ENCODE measurements around the gene HPS4.

HPS4 gene

GRCh38 chr22:26516503-26516902, 32.9 kb upstream of the HPS4 start:
- no peak for DNase-seq
- no peak overlapping the region for H3K4me3 ChIP-seq (ENCODE audit: low read depth, low read length)
- H3K36me3 ChIP-seq = no peaks in the 10 kb centered on the region
- no peak overlapping the region for H3K27ac ChIP-seq
- no peaks in the 10 kb centered on the region for H3K9me3 ChIP-seq (ENCODE audit: severe bottlenecking)
- no peak for TF ChIP-seq CTCF (IDR thresholded peaks at IDR 0.05; ENCODE audit: low read depth, low read length)
- no peaks in the 10 kb centered on the region for H3K27me3 ChIP-seq (ENCODE audit: insufficient read depth, low read depth, severe bottlenecking)

- Histone ChIP-seq H3K4me3 (ENCODE audit: low read depth, low read length) (no peak overlapping the region), H3K9me3 (ENCODE audit: severe bottlenecking) (no peaks in the 10 kb centered on the region), H3K27me3 (ENCODE audit: insufficient read depth, low read depth, severe bottlenecking) (no peaks in the 10 kb centered on the region), H3K36me3 (no peaks in the 10 kb centered on the region), H3K27ac (no peak overlapping the region)
- no peak for DNase-seq
- TF ChIP-seq CTCF (IDR thresholded peaks at IDR 0.05; ENCODE audit: low read depth, low read length) = no peak
These were observed 32.3 kb upstream of the HPS4 start for GRCh38 chr22:26515931-26516330.

- no peaks in the 10 kb centered on the region for H3K27me3 ChIP-seq (ENCODE audit: insufficient read depth, low read depth, severe bottlenecking)
- no peak for DNase-seq
- no peaks in the 10 kb centered on the region for H3K9me3 ChIP-seq (ENCODE audit: severe bottlenecking)
- no peak overlapping the region for H3K27ac ChIP-seq
- peaks cover 6% of the 10 kb centered on the region for H3K36me3 ChIP-seq
- H3K4me3 ChIP-seq (ENCODE audit: low read depth, low read length) = no peak overlapping the region
- TF ChIP-seq CTCF (IDR thresholded peaks at IDR 0.05; ENCODE audit: low read depth, low read length) = no peak
These were observed 31.0 kb upstream of the HPS4 start for GRCh38 chr22:26514419-26515161.

- H3K4me3 ChIP-seq (ENCODE audit: low read depth, low read length) = no peak overlapping the region
- TF ChIP-seq CTCF (IDR thresholded peaks at IDR 0.05; ENCODE audit: low read depth, low read length) = no peak
- no peaks in the 10 kb centered on the region for H3K9me3 ChIP-seq (ENCODE audit: severe bottlenecking)
- H3K36me3 ChIP-seq = peaks cover 13% of the 10 kb centered on the region
- no peak for DNase-seq
- no peaks in the 10 kb centered on the region for H3K27me3 ChIP-seq (ENCODE audit: insufficient read depth, low read depth, severe bottlenecking)
- H3K27ac ChIP-seq = no peak overlapping the region
These were observed 30.3 kb upstream of the HPS4 start for GRCh38 chr22:26513838-26514237.

- peak within 1 kb of the TSS; percentile 92 for H3K4me3 ChIP-seq (ENCODE audit: low read depth, low read length)
- H3K27me3 ChIP-seq (ENCODE audit: insufficient read depth, low read depth, severe bottlenecking) = no peaks in the 10 kb centered on the region
- H3K36me3 ChIP-seq = peaks cover 25% of the 10 kb centered on the region
- DNase-seq = peak; percentile 94
- no peaks in the 10 kb centered on the region for H3K9me3 ChIP-seq (ENCODE audit: severe bottlenecking)
- peak within 1 kb of the TSS; percentile 81 for H3K27ac ChIP-seq
- no peak for TF ChIP-seq CTCF (IDR thresholded peaks at IDR 0.05; ENCODE audit: low read depth, low read length)
These were observed 28.7 kb upstream of the HPS4 start, which contains the start of gene TFIP11 for GRCh38 chr22:26512149-26512793. Gene TFIP11 (minus strand): TSS chr22:26512473. CDS start chr22:26510272, 2,201 bp downstream.
